H1 (cell line): Measurements from ENCODE around the gene CFHR4. TPM values are rescaled to one million over a fixed set of nuclear protein-coding genes. Genes with fewer than 3 reads are reported as not detected.
"Not testable (repeated sequence)": the region's sequence is repeated elsewhere in the genome, so short reads cannot be mapped to it uniquely, and the experiment has no call there.

Experiments used
- CTCF ChIA-PET: fragments of 300-600 bp; sonication (Branson Sonifier 250); formaldehyde crosslinking; loops from one replicate; lab custom pipeline; 2021; ENCODE audit not compliant: partially characterized antibody; lab: Charles Lee
- POLR2A ChIA-PET: fragments of 300-600 bp; sonication (Branson Sonifier 250); formaldehyde crosslinking; loops from one replicate; lab custom pipeline; 2021; ENCODE audit warnings: inconsistent platforms; ENCODE audit not compliant: partially characterized antibody; lab: Charles Lee
- DNase-seq, 2 experiments: peaks; one replicate each; pipeline versions ENCODE4 v3.0.0 to v3.0.0-alpha.2; 2010 to 2022; ENCODE audit warnings: low spot score in 2 of 2, low read depth in 1 of 2, mixed read lengths in 1 of 2
- FAIRE-seq: peaks from 2 replicates; lab custom pipeline; 2011; peaks lifted over from hg19 to GRCh38; lab: Jason Lieb, UNC
- H2AFZ ChIP-seq: 2 replicates; pipeline ENCODE4 v1.8.1; 2012; ENCODE audit warnings: low read length, inconsistent platforms
- H2AK5ac ChIP-seq: 2 replicates; pipeline ENCODE4 v1.6.1; 2013; ENCODE audit warnings: low read depth, low read length
- H2BK120ac ChIP-seq: replicated peaks from 2 replicates; pipeline ENCODE3; 2013; ENCODE audit warnings: low read depth, low read length, inconsistent platforms
- H2BK12ac ChIP-seq: 2 replicates; pipeline ENCODE4 v1.6.1; 2013; ENCODE audit warnings: low read depth, low read length
- H2BK15ac ChIP-seq: 2 replicates; pipeline ENCODE4 v1.6.1; 2013; ENCODE audit warnings: low read length
- H2BK20ac ChIP-seq: 2 replicates; pipeline ENCODE4 v1.6.1; 2013; ENCODE audit warnings: low read length
- H2BK5ac ChIP-seq: 2 replicates; pipeline ENCODE4 v1.6.1; 2013; ENCODE audit warnings: low read depth, low read length
- H3K14ac ChIP-seq: 2 replicates; pipeline ENCODE4 v1.6.1; 2013; ENCODE audit warnings: inconsistent platforms; ENCODE audit not compliant: insufficient read length
- H3K18ac ChIP-seq: 2 replicates; pipeline ENCODE4 v1.6.1; 2013; ENCODE audit warnings: low read length; ENCODE audit errors: extremely low read depth
- H3K23ac ChIP-seq: 2 replicates; pipeline ENCODE4 v1.6.1; 2013; ENCODE audit warnings: inconsistent platforms; ENCODE audit not compliant: insufficient read length
- H3K23me2 ChIP-seq: 2 replicates; pipeline ENCODE4 v1.6.1; 2013; ENCODE audit warnings: low read depth, low read length
- H3K27ac ChIP-seq: 2 replicates; pipeline ENCODE4 v1.6.1; 2011; ENCODE audit warnings: low read depth, low read length, inconsistent platforms
- H3K27me3 ChIP-seq, 4 experiments: replicated peaks in 1 of 4; 1 replicate in 1 of 4; 2 replicates in 3 of 4; pipeline versions ENCODE4 v1.6.1 to v1.8.1; 2011 to 2013; ENCODE audit warnings: low read length in 3 of 4, mild to moderate bottlenecking in 3 of 4, inconsistent platforms in 2 of 4, mixed read lengths in 2 of 4, moderate library complexity in 1 of 4; ENCODE audit not compliant: control insufficient read depth in 3 of 4, insufficient read depth in 3 of 4; ENCODE audit errors: extremely low read depth in 1 of 4
- H3K36me3 ChIP-seq, 4 experiments: 2 replicates each; pipeline versions ENCODE4 v1.6.1 to v1.8.1; 2011 to 2013; ENCODE audit warnings: mild to moderate bottlenecking in 4 of 4, low read length in 3 of 4, moderate library complexity in 2 of 4, control low read depth in 1 of 4, inconsistent platforms in 1 of 4; ENCODE audit not compliant: insufficient read depth in 4 of 4, control insufficient read depth in 2 of 4
- H3K4ac ChIP-seq: replicated peaks from 2 replicates; pipeline ENCODE3; 2013; ENCODE audit warnings: low read length, low read depth, mixed read lengths, inconsistent platforms; ENCODE audit not compliant: insufficient read length
- H3K4me1 ChIP-seq, 4 experiments: replicated peaks in 1 of 4; 1 replicate in 1 of 4; 2 replicates in 3 of 4; pipeline versions ENCODE4 v1.6.1 to v1.8.1; 2011 to 2013; ENCODE audit warnings: low read length in 3 of 4, inconsistent platforms in 2 of 4, mixed read lengths in 1 of 4; ENCODE audit not compliant: insufficient read depth in 4 of 4, control insufficient read depth in 3 of 4
- H3K4me2 ChIP-seq, 2 experiments: 2 replicates each; pipeline versions ENCODE4 v1.6.1 to v1.8.1; 2011 to 2013; ENCODE audit warnings: low read depth in 2 of 2, low read length in 2 of 2, control low read depth in 1 of 2, inconsistent platforms in 1 of 2, mild to moderate bottlenecking in 1 of 2; ENCODE audit not compliant: insufficient read depth in 1 of 2
- H3K4me3 ChIP-seq, 4 experiments: fragments of 200-600, 300-600 bp in 1 of 4; sonication (generic), shearing (Covaris generic), sonication (Bioruptor Twin) in 1 of 4; 2 replicates each; pipeline versions ENCODE4 v1.5.1 to v1.8.1; 2011 to 2016; ENCODE audit warnings: low read length in 4 of 4, low read depth in 3 of 4, control low read depth in 2 of 4, inconsistent platforms in 2 of 4, mild to moderate bottlenecking in 2 of 4, mixed read lengths in 1 of 4, moderate library complexity in 1 of 4; ENCODE audit not compliant: insufficient read depth in 2 of 4; ENCODE audit errors: extremely low read depth in 1 of 4
- H3K56ac ChIP-seq: replicated peaks from 2 replicates; pipeline ENCODE3; 2013; ENCODE audit warnings: low read depth, mild to moderate bottlenecking, mixed read lengths, low read length, inconsistent platforms; ENCODE audit not compliant: insufficient read length
- H3K79me1 ChIP-seq: 2 replicates; pipeline ENCODE4 v1.6.1; 2013; ENCODE audit warnings: low read depth, low read length, control low read depth
- H3K79me2 ChIP-seq, 2 experiments: 2 replicates each; pipeline versions ENCODE4 v1.6.1 to v1.8.1; 2012 to 2013; ENCODE audit warnings: low read length in 2 of 2, mild to moderate bottlenecking in 2 of 2, inconsistent platforms in 1 of 2; ENCODE audit not compliant: insufficient read depth in 2 of 2, control insufficient read depth in 1 of 2
- H3K9ac ChIP-seq, 4 experiments: replicated peaks in 1 of 4; 1 replicate in 1 of 4; 2 replicates in 3 of 4; pipeline versions ENCODE4 v1.6.1 to v1.8.1; 2011 to 2013; ENCODE audit warnings: low read depth in 3 of 4, low read length in 3 of 4, control low read depth in 2 of 4, mild to moderate bottlenecking in 2 of 4, moderate library complexity in 2 of 4, inconsistent platforms in 1 of 4; ENCODE audit errors: extremely low read depth in 1 of 4
- H3K9me3 ChIP-seq, 2 experiments: 2 replicates each; pipeline versions ENCODE4 v1.6.1 to v1.8.1; 2012 to 2013; ENCODE audit warnings: mild to moderate bottlenecking in 2 of 2, moderate library complexity in 2 of 2, control low read depth in 1 of 2, inconsistent platforms in 1 of 2, low read depth in 1 of 2, low read length in 1 of 2, mixed read lengths in 1 of 2; ENCODE audit not compliant: insufficient read depth in 2 of 2
- H4K20me1 ChIP-seq, 2 experiments: replicated peaks in 1 of 2; 2 replicates each; pipeline versions ENCODE3 to v1.8.1; 2011 to 2013; ENCODE audit warnings: inconsistent platforms in 2 of 2, low read length in 2 of 2, mild to moderate bottlenecking in 1 of 2; ENCODE audit not compliant: insufficient read depth in 2 of 2, control insufficient read depth in 1 of 2
- H4K5ac ChIP-seq: 2 replicates; pipeline ENCODE4 v1.6.1; 2013; ENCODE audit warnings: low read length, low read depth, mixed read lengths, inconsistent platforms; ENCODE audit not compliant: insufficient read length
- H4K8ac ChIP-seq: 2 replicates; pipeline ENCODE4 v1.8.0; 2013; ENCODE audit warnings: mild to moderate bottlenecking, moderate library complexity, low read length, inconsistent platforms; ENCODE audit not compliant: insufficient read depth; ENCODE audit errors: extremely low read depth
- H4K91ac ChIP-seq: replicated peaks from 2 replicates; pipeline ENCODE3; 2013; ENCODE audit warnings: low read length, mixed read lengths, inconsistent platforms; ENCODE audit not compliant: insufficient read length
- WGBS, 2 experiments: shearing (Covaris generic) in 1 of 2; methylation state at CpG; one replicate each; pipeline versions ENCODE4 v1.1.6 to v1.1.7; 2013 to 2015; ENCODE audit warnings: low lambda C conversion rate in 2 of 2, mixed read lengths in 2 of 2, inconsistent platforms in 1 of 2, low coverage in 1 of 2, missing lambda C conversion rate in 1 of 2; ENCODE audit not compliant: insufficient replicate concordance in 2 of 2, insufficient coverage in 1 of 2, insufficient read length in 1 of 2; ENCODE audit errors: extremely low coverage in 1 of 2, missing lambda C conversion rate in 1 of 2; 5-methylcytosine and 5-hydroxymethylcytosine counted together
- polyA plus RNA-seq, 7 experiments: library from polyadenylated mRNA; depleted of rRNA in 3 of 7; stranded (reverse) in 5 of 7; unstranded in 2 of 7; fragments of >200 nt in 5 of 7; fragments of 200-250 nt in 2 of 7; gene quantifications; 1 replicate in 5 of 7; 2 replicates in 1 of 7; 4 replicates in 1 of 7; pipeline versions ENCODE4 v1.2.1 to v1.2.3, GENCODE V29; 2011 to 2013; ENCODE audit warnings: missing spikeins in 2 of 7, mixed read lengths in 2 of 7
- total RNA-seq: library from RNA; stranded (reverse); fragmentation: NEBNext Ultra II Directional; extraction: Animal tissue kit (Norgen Biotek cat#: 25700); gene quantifications from 2 replicates; pipeline ENCODE4 v1.2.1, GENCODE V29; 2021

CFHR4 gene
- total and polyA plus RNA-seq, 2 of the 8 experiments (the other 6 are each of a cell fraction or from before 2014, with no cell fraction given), result not detected

DNA sequence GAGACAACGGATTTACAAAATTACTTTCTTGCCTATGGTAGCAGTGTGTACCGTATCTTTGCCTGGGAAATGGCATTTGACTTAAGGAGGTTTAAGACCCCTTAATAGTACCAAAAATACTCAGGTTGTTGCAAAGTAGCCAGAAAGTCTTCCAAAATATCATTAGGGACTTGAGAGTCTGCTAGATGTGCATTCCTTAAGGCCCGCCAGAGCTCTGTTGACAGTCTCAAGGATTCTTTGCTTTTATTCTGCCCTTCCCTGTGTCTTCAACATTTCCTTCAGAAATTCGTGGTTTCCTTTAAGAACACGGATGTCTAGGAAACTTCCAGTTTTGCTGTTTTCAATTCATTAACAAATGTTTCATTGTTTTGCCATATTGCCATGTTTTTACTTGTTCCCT lies 24.4 kb downstream of the CFHR4 start:
- H2BK20ac ChIP-seq, H2BK5ac ChIP-seq, H3K27ac ChIP-seq, H4K20me1 ChIP-seq, H2AFZ ChIP-seq, H3K23me2 ChIP-seq, H3K4me2 ChIP-seq, H2AK5ac ChIP-seq, H3K23ac ChIP-seq, H3K27me3 ChIP-seq, H3K4ac ChIP-seq, H3K4me1 ChIP-seq, H2BK120ac ChIP-seq, H3K4me3 ChIP-seq, H4K8ac ChIP-seq, H3K36me3 ChIP-seq, H3K14ac ChIP-seq, DNase-seq, H3K9ac ChIP-seq, POLR2A ChIA-PET, H3K9me3 ChIP-seq, H2BK12ac ChIP-seq, H4K5ac ChIP-seq, FAIRE-seq, H3K79me2 ChIP-seq, H3K79me1 ChIP-seq, H2BK15ac ChIP-seq, H3K18ac ChIP-seq, H4K91ac ChIP-seq, H3K56ac ChIP-seq: not testable (repeated sequence)
- WGBS, 2 experiments, result 60% methylated on average over 5 of the region's 5 CpGs; no CpG with 5 or more reads in 1 of the 2 experiments
- CTCF ChIA-PET, result interaction anchor here (1.5 kb wide), 1 partner anchor 15 kb away, joined by 3 read pairs; no protein-coding TSS in a partner anchor

DNA sequence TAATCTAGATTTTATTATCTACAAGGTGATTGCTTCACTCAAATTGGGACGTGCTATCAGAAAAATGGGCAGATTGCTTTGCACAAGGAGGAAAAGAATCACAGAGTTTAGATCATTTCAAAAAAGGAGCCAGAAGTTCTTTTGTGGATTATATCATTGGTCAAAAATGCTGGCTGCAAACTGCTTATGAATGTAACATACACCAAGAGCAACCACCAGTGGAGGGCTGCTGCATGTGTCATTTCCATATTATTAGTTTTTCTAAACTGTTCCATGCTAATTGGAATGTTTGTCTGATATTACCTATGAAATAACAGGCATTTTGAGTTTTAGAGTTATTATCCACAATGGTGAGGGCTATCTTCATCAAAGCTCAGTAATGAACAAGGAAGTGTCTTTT lies 39.0 kb downstream of the CFHR4 start:
- DNase-seq, H3K79me2 ChIP-seq, H3K4me3 ChIP-seq, H3K27ac ChIP-seq, H3K23me2 ChIP-seq, H2BK20ac ChIP-seq, H2BK15ac ChIP-seq, H3K36me3 ChIP-seq, FAIRE-seq, H2BK120ac ChIP-seq, H3K27me3 ChIP-seq, H3K4ac ChIP-seq, H3K9me3 ChIP-seq, H4K91ac ChIP-seq, H4K5ac ChIP-seq, H3K14ac ChIP-seq, H3K18ac ChIP-seq, H3K4me1 ChIP-seq, H3K23ac ChIP-seq, POLR2A ChIA-PET, H2BK5ac ChIP-seq, H3K9ac ChIP-seq, H2AFZ ChIP-seq, CTCF ChIA-PET, H3K56ac ChIP-seq, H2BK12ac ChIP-seq, H4K8ac ChIP-seq, H3K4me2 ChIP-seq, H2AK5ac ChIP-seq, H3K79me1 ChIP-seq, H4K20me1 ChIP-seq: not testable (repeated sequence)
- 89% methylated on average over 1 of the region's 1 CpG; no CpG with 5 or more reads in 1 of the 2 experiments for WGBS, 2 experiments
